Peyer's patch (tissue), 4 donors: Measurements from ENCODE around the gene DMGDH.

Source experiments
- POLR2A ChIP-seq, 2 donors: fragments of 450-650 bp; IDR thresholded peaks; one replicate each; pipeline ENCODE4 v1.5.1; 2017; ENCODE audit warnings: antibody characterized with exemption in 2 of 2, mild to moderate bottlenecking in 2 of 2, moderate library complexity in 2 of 2
- TF ChIP-seq, protein P1 (sequence below), 6 experiments: fragments of 450-650 bp in 4 of 6; fragments of 200-600 bp in 2 of 6; sonication (generic) in 1 of 6; IDR thresholded peaks; one replicate each; pipeline ENCODE4 v1.5.1; 2017 to 2019; ENCODE audit warnings: antibody characterized with exemption in 6 of 6, mild to moderate bottlenecking in 3 of 6, moderate library complexity in 1 of 6

DNA sequence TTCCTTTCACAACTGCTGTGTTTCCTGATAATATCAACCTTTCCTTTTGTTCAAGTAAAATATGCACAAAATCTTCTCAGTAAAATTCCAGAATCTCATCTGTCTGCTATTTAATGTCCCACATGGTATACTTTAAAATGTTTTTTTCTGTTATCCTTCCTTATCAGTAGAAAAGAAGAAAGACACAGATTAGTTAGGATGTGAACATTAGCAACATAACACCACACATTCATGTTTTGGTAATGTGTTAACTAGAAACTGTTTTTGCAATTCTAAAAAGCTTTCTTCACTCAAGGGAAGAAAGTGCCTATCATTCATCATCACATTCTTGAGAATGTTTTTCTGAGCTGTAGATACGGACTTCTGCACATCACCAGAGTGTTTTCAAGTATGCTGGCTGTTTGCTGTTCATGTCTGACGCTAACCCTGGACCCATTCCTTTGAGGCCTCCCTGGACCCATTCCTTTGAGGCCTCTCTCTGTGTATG, 73.9 kb downstream of the DMGDH start:
- TF ChIP-seq, protein P1, sequence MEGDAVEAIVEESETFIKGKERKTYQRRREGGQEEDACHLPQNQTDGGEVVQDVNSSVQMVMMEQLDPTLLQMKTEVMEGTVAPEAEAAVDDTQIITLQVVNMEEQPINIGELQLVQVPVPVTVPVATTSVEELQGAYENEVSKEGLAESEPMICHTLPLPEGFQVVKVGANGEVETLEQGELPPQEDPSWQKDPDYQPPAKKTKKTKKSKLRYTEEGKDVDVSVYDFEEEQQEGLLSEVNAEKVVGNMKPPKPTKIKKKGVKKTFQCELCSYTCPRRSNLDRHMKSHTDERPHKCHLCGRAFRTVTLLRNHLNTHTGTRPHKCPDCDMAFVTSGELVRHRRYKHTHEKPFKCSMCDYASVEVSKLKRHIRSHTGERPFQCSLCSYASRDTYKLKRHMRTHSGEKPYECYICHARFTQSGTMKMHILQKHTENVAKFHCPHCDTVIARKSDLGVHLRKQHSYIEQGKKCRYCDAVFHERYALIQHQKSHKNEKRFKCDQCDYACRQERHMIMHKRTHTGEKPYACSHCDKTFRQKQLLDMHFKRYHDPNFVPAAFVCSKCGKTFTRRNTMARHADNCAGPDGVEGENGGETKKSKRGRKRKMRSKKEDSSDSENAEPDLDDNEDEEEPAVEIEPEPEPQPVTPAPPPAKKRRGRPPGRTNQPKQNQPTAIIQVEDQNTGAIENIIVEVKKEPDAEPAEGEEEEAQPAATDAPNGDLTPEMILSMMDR (IDR thresholded peaks at IDR 0.05): no peak
- no peak for TF ChIP-seq POLR2A (IDR thresholded peaks at IDR 0.05)
